Stimulated activated CD8-positive, alpha-beta memory T cell treated with anti-CD3 and anti-CD28 coated beads, Interleukin-15, amount 100 ng/mL, for 24 hours (primary cell): ENCODE measurements around the gene ALDH3B1.

Experiments
- DNase-seq: peaks from one replicate; pipeline ENCODE4 v3.0.0-alpha.2; 2020; ENCODE audit warnings: low read depth

Gene ALDH3B1

DNA sequence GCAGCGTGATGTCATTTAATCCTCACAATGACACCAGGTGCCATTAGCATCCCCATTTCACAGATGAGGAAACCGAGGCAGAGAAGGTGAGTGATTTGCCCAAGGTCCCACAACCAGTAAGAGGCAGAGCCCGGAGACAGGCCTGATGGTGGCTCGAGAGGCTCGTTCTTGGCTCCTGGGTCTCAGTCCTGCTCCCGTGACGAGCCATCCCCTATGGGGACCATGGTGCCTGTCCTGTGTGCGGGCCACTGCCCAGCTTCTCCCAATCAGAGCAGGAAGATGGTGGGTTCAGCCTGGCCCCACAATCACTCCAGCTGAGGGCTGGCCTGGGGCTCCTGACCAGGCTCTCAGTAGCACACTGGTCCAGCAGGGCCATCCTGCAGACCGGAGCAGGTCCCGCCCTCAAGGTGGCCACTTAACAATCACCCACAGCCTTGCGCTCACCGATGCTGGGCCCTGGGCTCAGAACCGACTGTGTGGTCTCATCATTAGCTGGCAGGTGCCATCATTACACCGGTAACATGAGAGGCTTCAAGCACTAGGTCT, 3.6 kb downstream of the ALDH3B1 start:
- no peak for DNase-seq

GRCh38 chr11:68014157-68014946, 4.2 kb downstream of the ALDH3B1 start:
- no peak for DNase-seq

GRCh38 chr11:68014947-68015447, 4.9 kb downstream of the ALDH3B1 start:
- DNase-seq = no peak

DNA sequence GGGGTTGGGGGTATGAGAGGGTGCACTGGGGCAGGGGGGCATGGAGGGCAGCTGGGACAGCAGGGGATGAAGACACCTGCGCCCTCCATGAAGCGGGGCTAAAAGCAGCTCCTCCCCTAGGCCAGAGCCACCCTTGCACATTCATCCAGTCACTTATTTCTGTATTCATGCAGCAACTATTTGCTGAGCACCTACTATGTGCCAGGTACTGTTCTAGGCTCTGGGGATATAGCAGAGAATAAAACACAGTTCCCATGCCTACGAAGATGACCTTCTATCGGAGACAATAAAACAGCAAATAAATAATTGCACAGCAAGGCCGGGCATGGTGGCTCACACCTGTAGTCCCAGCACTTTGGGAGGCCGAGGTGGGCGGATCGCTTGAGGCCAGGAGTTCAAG, 5.3 kb downstream of the ALDH3B1 start:
- DNase-seq = no peak

- no peak for DNase-seq
Measured at GRCh38 chr11:68016161-68016903, 6.2 kb downstream of the ALDH3B1 start.

GRCh38 chr11:68016904-68017817, 7.0 kb downstream of the ALDH3B1 start:
- no peak for DNase-seq

- no peak for DNase-seq
Measured at GRCh38 chr11:68017980-68018729, 8.0 kb downstream of the ALDH3B1 start.

DNA sequence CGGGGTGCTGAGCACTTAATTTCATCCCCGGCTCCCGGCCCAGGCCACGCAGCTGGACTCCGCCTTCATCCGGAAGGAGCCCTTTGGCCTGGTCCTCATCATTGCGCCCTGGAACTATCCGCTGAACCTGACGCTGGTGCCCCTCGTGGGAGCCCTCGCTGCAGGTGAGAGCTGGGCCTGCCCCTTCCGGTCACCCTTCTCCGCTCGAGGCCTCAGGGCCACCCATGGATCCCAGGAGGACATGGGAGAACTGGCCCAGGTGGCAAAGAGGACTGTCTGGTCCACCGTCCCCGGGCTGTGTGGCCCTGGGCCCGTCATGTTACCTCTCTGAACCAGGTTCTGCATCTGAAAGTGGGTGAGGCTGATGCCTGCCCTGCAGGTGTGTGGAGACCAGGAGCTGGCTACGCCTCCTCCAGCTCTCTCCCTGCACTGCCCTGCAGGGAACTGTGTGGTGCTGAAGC, 8.6 kb downstream of the ALDH3B1 start:
- no peak for DNase-seq

GRCh38 chr11:68019486-68019885, 9.4 kb downstream of the ALDH3B1 start:
- no peak for DNase-seq

- DNase-seq = no peak
Measured at GRCh38 chr11:68020575-68020974, 10.4 kb downstream of the ALDH3B1 start.

DNA sequence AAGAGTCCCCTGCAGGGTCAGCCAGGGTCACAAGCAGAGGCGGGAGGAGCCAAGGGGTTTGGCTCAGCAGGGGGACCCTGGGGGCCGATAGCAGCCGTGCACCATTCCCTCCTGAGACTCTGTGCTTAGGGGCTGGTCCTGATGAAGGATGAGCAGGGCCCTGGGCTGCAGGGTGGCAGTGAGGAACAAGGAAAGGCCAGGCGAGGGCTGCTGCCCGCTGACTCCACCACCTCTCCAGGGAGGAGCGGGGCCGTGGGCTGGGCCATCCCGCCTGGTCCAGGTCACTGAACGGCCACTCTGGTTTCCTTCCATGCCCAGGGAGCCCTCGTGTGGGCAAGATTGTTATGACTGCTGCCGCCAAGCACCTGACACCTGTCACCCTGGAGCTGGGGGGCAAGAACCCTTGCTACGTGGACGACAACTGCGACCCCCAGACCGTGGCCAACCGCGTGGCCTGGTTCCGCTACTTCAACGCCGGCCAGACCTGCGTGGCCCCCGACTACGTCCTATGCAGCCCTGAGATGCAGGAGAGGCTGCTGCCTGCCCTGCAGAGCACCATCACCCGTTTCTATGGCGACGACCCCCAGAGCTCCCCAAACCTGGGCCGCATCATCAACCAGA, 11.2 kb downstream of the ALDH3B1 start:
- DNase-seq = no peak

- no peak for DNase-seq
Measured at GRCh38 chr11:68022531-68022930, 12.4 kb downstream of the ALDH3B1 start.

- DNase-seq = no peak
Measured at GRCh38 chr11:68024508-68024907, 14.4 kb downstream of the ALDH3B1 start.

GRCh38 chr11:68025047-68025446, 14.9 kb downstream of the ALDH3B1 start:
- DNase-seq = no peak

DNA sequence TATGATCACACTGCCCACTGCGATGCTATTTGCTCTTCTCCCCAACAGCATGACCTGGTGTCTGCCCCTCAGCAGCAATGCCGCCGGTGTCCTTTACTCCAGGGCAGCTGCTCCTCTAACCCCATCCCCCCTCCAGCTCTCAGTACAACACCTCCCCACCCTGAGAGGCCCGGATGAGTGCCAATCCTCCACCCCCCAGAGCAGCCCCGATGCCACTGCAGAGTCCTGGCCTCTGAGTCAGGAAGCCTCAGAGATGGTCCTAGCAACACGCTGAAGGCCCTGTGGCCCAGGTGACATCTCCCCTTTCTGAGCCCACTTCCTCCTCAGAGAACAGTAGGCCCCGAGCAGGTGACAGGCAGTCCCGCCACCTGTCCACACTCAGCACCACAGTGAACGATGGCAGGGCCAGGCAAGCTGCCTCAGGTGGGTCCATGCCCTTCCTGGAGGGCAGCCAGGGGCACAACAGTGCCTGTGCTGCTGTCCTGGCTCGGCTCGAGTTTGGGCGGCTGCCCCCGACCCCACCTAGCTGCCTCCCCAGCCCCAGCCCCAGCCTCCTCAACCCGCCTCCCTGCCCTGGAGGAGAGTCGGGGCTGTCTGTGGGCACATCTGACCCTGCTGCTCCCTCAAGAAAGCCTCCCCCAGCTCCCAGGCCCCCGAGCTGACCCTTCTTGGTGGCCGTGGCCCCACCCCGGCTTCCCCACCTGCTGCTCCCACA, 16.4 kb downstream of the ALDH3B1 start:
- DNase-seq = no peak

DNA sequence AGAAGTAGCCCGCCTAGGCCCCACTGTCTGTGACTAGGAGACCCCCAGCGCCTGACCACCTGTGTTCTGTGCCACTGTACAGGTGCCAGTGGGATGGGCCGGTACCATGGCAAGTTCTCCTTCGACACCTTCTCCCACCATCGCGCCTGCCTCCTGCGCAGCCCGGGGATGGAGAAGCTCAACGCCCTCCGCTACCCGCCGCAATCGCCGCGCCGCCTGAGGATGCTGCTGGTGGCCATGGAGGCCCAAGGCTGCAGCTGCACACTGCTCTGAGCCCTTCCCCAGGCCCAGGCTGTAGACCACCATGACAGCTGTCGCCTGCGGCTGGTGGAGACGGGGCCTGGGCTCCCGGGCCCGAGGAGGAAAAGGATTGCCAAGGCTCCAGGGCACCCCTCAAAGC, 17.5 kb downstream of the ALDH3B1 start:
- no peak for DNase-seq

GRCh38 chr11:68028802-68029545, 18.8 kb downstream of the ALDH3B1 start:
- no peak for DNase-seq

DNA sequence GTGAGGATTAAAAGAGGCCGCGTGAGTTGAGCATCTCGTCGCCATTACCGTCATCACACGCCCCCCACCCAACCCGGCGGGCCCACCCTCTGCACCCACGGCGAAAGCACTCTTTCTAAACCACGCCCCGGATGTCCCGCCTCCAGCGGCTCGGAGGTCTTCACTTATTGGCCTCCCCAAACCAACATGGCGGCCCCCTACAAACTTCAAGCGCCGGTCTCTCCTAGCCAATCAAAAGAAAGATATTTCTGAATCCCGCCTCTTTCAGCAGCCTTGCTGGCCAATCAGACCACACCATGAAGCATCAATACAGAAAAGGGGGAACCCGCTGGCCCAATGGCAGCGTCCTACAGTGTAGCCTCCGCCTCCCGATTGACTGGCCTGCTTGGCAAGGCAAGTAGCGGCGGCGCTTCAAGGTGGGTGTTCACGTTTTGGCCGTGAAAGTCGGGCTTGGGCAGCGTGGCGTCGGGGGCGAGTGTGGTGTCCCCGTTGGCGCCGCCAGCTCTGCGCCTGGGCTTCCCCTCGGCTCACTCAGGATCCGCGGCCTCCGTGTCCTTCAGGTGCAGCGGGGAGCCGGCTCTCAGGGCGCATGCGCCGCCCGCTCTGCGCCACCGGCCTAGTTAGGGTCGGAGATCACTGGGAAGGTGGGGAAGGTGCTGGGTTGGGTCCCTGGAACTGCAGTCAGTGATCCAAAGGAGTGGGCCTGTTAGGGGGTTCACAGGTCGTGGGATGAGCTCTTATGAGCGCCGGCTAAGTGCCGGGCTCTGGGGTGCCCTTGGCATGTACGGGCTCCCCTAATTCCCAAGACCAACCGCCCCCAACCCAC, 20.4 kb downstream of the ALDH3B1 start, which contains the start of gene NDUFS8:
NDUFS8 (plus strand) TSS at position 364 of the 826 bp plus-strand sequence. CDS start 1,471 bp downstream, outside the sequence.
- DNase-seq = peak; percentile 92
